GM12873 (cell line): ENCODE data around the gene ZAP70.

Experiments used
- CTCF ChIP-seq: IDR thresholded peaks from 2 replicates; pipeline ENCODE4 v1.5.1; 2012; ENCODE audit warnings: low read depth, mild to moderate bottlenecking, moderate library complexity, low read length, control low read depth; ENCODE audit not compliant: insufficient read depth; ENCODE audit errors: missing control alignments

Gene ZAP70

DNA sequence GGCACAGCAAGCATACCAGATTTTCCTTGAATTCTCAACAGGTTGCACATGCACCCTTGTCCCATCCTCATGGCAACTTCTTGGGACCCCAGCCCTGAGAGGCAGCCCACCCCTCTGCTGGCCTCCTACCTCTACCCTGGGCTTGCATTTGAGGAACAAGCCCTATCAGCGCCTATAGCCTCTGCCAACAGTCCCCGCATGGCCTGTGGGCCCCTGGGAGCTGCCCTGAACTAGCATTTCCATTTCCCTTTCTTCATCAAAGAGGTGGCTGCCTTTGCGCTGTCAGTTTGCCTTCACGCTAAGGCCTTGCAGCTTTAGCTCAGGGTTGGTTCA is 5.4 kb upstream of the ZAP70 start:
- no peak for TF ChIP-seq CTCF

DNA sequence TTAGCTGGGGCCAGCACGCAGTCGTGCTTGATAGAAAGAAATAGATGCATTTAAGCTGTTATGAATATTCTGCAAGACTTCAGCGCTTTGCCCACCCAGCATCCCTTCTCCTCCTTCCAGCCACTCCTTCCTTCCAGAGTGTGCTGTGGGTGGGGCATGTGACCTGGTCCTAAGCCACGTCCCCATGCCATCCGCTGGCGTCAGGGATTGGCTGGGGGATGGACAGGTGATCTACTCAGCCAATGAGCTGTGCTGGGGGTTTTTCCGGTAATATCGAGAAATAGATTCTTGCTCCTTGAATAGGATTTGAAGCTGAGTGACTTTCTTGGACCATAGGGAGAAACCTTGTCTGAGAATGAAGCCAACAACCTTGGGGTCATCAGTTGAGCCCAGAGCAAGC is 4.8 kb upstream of the ZAP70 start:
- TF ChIP-seq CTCF: no peak

DNA sequence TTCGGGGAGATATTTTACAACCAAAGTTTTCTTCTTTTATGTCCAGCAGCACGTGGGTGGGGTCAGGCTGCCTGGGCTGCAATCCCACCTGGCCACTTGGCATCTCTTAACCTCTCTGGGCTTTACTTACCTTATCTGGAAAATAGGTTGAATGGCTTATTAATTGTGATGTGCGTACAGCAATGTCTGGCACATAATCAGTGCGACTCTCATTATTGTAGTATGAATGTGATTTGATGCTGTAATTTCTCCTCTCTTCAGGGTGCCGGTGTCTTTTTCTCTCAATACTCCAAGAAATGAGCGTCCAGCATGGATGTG is 2.0 kb upstream of the ZAP70 start:
- no peak for TF ChIP-seq CTCF

- TF ChIP-seq CTCF: no peak
Measured at GRCh38 chr2:97712693-97713295, 582 bp upstream of the ZAP70 start.

- TF ChIP-seq CTCF: no peak
Measured at GRCh38 chr2:97714084-97714949, 941 bp downstream of the ZAP70 start.

- no peak for TF ChIP-seq CTCF
Measured at GRCh38 chr2:97714950-97715652, 1.7 kb downstream of the ZAP70 start.

- no peak for TF ChIP-seq CTCF
Measured at GRCh38 chr2:97715951-97716694, 2.7 kb downstream of the ZAP70 start.
